H9 (cell line): ENCODE measurements around the gene MFSD1. TPM values are rescaled to one million over a fixed set of nuclear protein-coding genes. Genes with fewer than 3 reads are reported as not detected.

Experiments
- DNase-seq: peaks from one replicate; pipeline ENCODE4 v3.0.0-alpha.2; 2017
- H2AFZ ChIP-seq: one replicate; pipeline ENCODE4 v1.6.1; 2013; ENCODE audit warnings: mild to moderate bottlenecking, low read length, control low read depth, moderate library complexity
- H2AK5ac ChIP-seq: 2 replicates; pipeline ENCODE4 v1.6.1; 2013; ENCODE audit warnings: low read length, control low read depth, mixed read lengths; ENCODE audit not compliant: insufficient read length
- H2BK120ac ChIP-seq: one replicate; pipeline ENCODE4 v1.6.1; 2013; ENCODE audit warnings: low read depth, mild to moderate bottlenecking, low read length, control low read depth, inconsistent platforms; ENCODE audit not compliant: poor library complexity, severe bottlenecking
- H2BK12ac ChIP-seq: 2 replicates; pipeline ENCODE4 v1.6.1; 2013; ENCODE audit warnings: low read length, control low read depth, mixed read lengths, low read depth; ENCODE audit not compliant: insufficient read length
- H2BK15ac ChIP-seq: 2 replicates; pipeline ENCODE4 v1.6.1; 2013; ENCODE audit warnings: low read depth, low read length, control low read depth
- H2BK20ac ChIP-seq: one replicate; pipeline ENCODE4 v1.6.1; 2013; ENCODE audit warnings: low read depth, mild to moderate bottlenecking, low read length, control low read depth, inconsistent platforms; ENCODE audit not compliant: poor library complexity, severe bottlenecking
- H2BK5ac ChIP-seq: 2 replicates; pipeline ENCODE4 v1.6.1; 2013; ENCODE audit warnings: low read length, control low read depth, mixed read lengths; ENCODE audit not compliant: insufficient read length
- H3K14ac ChIP-seq: 2 replicates; pipeline ENCODE4 v1.6.1; 2013; ENCODE audit warnings: low read length, control low read depth; ENCODE audit not compliant: insufficient read depth
- H3K18ac ChIP-seq: 2 replicates; pipeline ENCODE4 v1.6.1; 2013; ENCODE audit warnings: low read depth, mild to moderate bottlenecking, mixed read lengths, low read length, control low read depth; ENCODE audit not compliant: insufficient read length
- H3K23ac ChIP-seq: 2 replicates; pipeline ENCODE4 v1.6.1; 2013; ENCODE audit warnings: low read length, control low read depth, mixed read lengths, low read depth; ENCODE audit not compliant: insufficient read length
- H3K23me2 ChIP-seq: 2 replicates; pipeline ENCODE4 v1.6.1; 2013; ENCODE audit warnings: low read depth, mild to moderate bottlenecking, mixed read lengths, low read length, control low read depth; ENCODE audit not compliant: insufficient read length, poor library complexity, severe bottlenecking
- H3K27ac ChIP-seq: 2 replicates; pipeline ENCODE4 v1.5.1; 2013; ENCODE audit warnings: low read length, control low read depth, mixed read lengths, low read depth; ENCODE audit not compliant: insufficient read length
- H3K27me3 ChIP-seq: 2 replicates; pipeline ENCODE4 v1.6.1; 2013; ENCODE audit warnings: low read length, control low read depth, inconsistent platforms; ENCODE audit not compliant: insufficient read depth
- H3K4ac ChIP-seq: 2 replicates; pipeline ENCODE4 v1.6.1; 2013; ENCODE audit warnings: low read depth, mild to moderate bottlenecking, control low read depth, inconsistent platforms, low read length, moderate library complexity
- H3K4me1 ChIP-seq: 2 replicates; pipeline ENCODE4 v1.6.1; 2013; ENCODE audit warnings: low read length, control low read depth, inconsistent platforms; ENCODE audit not compliant: insufficient read depth
- H3K4me2 ChIP-seq: 2 replicates; pipeline ENCODE4 v1.6.1; 2013; ENCODE audit warnings: low read length, control low read depth, mixed read lengths; ENCODE audit not compliant: insufficient read length, insufficient read depth
- H3K56ac ChIP-seq: 2 replicates; pipeline ENCODE4 v1.6.1; 2013; ENCODE audit warnings: low read depth, mild to moderate bottlenecking, mixed read lengths, low read length, control low read depth; ENCODE audit not compliant: insufficient read length
- H3K79me1 ChIP-seq: 2 replicates; pipeline ENCODE4 v1.6.1; 2013; ENCODE audit warnings: low read depth, mild to moderate bottlenecking, moderate library complexity, low read length, control low read depth, inconsistent platforms; ENCODE audit not compliant: insufficient read depth, poor library complexity, severe bottlenecking
- H3K79me2 ChIP-seq: 2 replicates; pipeline ENCODE4 v1.6.1; 2013; ENCODE audit warnings: low read length, control low read depth, inconsistent platforms; ENCODE audit not compliant: insufficient read depth
- H3K9ac ChIP-seq: 2 replicates; pipeline ENCODE4 v1.6.1; 2013; ENCODE audit warnings: low read length, control low read depth, mixed read lengths; ENCODE audit not compliant: insufficient read length; ENCODE audit errors: extremely low read depth
- H3K9me3 ChIP-seq: one replicate; pipeline ENCODE4 v1.6.1; 2013; ENCODE audit warnings: low read depth, low read length, inconsistent platforms; ENCODE audit not compliant: control insufficient read depth
- H3T11ph ChIP-seq: one replicate; pipeline ENCODE4 v1.6.1; 2013; ENCODE audit warnings: mild to moderate bottlenecking, low read length, control low read depth, inconsistent platforms
- H4K20me1 ChIP-seq: one replicate; pipeline ENCODE4 v1.6.1; 2013; ENCODE audit not compliant: control insufficient read depth, insufficient read length, insufficient read depth
- H4K5ac ChIP-seq: 2 replicates; pipeline ENCODE4 v1.6.1; 2013; ENCODE audit warnings: low read depth, mild to moderate bottlenecking, mixed read lengths, low read length, control low read depth; ENCODE audit not compliant: insufficient read length
- H4K8ac ChIP-seq: replicated peaks from 2 replicates; pipeline ENCODE4 v1.6.1; 2013; ENCODE audit warnings: low read length, control low read depth, mixed read lengths, low read depth; ENCODE audit not compliant: insufficient read length
- H4K91ac ChIP-seq: 2 replicates; pipeline ENCODE4 v1.6.1; 2013; ENCODE audit warnings: low read depth, mild to moderate bottlenecking, moderate library complexity, mixed read lengths, low read length, control low read depth; ENCODE audit not compliant: insufficient read length
- H3K27ac Mint-ChIP-seq, 3 experiments: 2 replicates in 2 of 3; 3 replicates in 1 of 3; pipeline ENCODE4 v1.8.0; 2020 to 2021; ENCODE audit warnings: mixed read lengths in 3 of 3, mild to moderate bottlenecking in 1 of 3, moderate library complexity in 1 of 3
- H3K27me3 Mint-ChIP-seq: 2 replicates; pipeline ENCODE4 v1.8.0; 2021; ENCODE audit warnings: low read depth, mild to moderate bottlenecking, moderate library complexity, mixed read lengths
- H3K36me3 Mint-ChIP-seq, 3 experiments: 2 replicates in 2 of 3; 3 replicates in 1 of 3; pipeline ENCODE4 v1.8.0; 2020 to 2021; ENCODE audit warnings: low read depth in 3 of 3, mixed read lengths in 3 of 3; ENCODE audit not compliant: insufficient read depth in 1 of 3
- H3K4me1 Mint-ChIP-seq, 2 experiments: 2 replicates each; pipeline ENCODE4 v1.8.0; 2020; ENCODE audit warnings: mixed read lengths in 2 of 2
- H3K4me3 Mint-ChIP-seq, 2 experiments: 2 replicates in 1 of 2; 3 replicates in 1 of 2; pipeline ENCODE4 v1.8.0; 2020 to 2021; ENCODE audit warnings: mild to moderate bottlenecking in 2 of 2, mixed read lengths in 2 of 2, moderate library complexity in 1 of 2
- H3K9me3 Mint-ChIP-seq, 2 experiments: 2 replicates in 1 of 2; 3 replicates in 1 of 2; pipeline ENCODE4 v1.8.0; 2020; ENCODE audit warnings: mild to moderate bottlenecking in 2 of 2, mixed read lengths in 2 of 2, moderate library complexity in 1 of 2
- CTCF ChIP-seq: fragments of 200-600 bp; sonication (generic); conservative IDR thresholded peaks from 3 replicates; pipeline ENCODE4 v1.8.0; 2021; ENCODE audit warnings: antibody characterized with exemption, mild to moderate bottlenecking
- WGBS: extraction: QIAGEN DNeasy Blood & Tissue Kit; methylation state at CpG from one replicate; pipeline ENCODE4 v1.1.7; 2013; ENCODE audit warnings: missing lambda C conversion rate, low lambda C conversion rate, mixed read lengths; ENCODE audit not compliant: insufficient read length; ENCODE audit errors: extremely low coverage; 5-methylcytosine and 5-hydroxymethylcytosine counted together
- total RNA-seq: library from RNA; stranded (reverse); gene quantifications from 2 replicates; pipeline ENCODE4 v1.2.1, GENCODE V29; 2021

The MFSD1 gene
- total RNA-seq, 1 experiment from 2014 or later, result 9.5 TPM

GRCh38 chr3:158773845-158774830, 27.7 kb upstream of the MFSD1 start:
- H3T11ph ChIP-seq, result no peak overlapping the region
- H3K18ac ChIP-seq, result no peak overlapping the region
- no peaks in the 10 kb centered on the region for H3K27me3 ChIP-seq
- no peak; the same call in 2 of the 3 replicates for TF ChIP-seq CTCF
- H2BK15ac ChIP-seq, result no peak overlapping the region
- Mint-ChIP-seq H3K4me3 (no peak overlapping the region), H3K27ac (no peak overlapping the region), H3K4me1 (peaks cover 9% of the 10 kb centered on the region in 2 experiments; a peak in 3 of 4 replicates), H3K9me3 (no peaks in the 10 kb centered on the region), H3K27me3 (no peaks in the 10 kb centered on the region; the same call in 1 of the 2 replicates), H3K36me3 (no peaks in the 10 kb centered on the region)
- no peak overlapping the region for H3K27ac ChIP-seq
- H2AFZ ChIP-seq, result no peak overlapping the region
- H4K91ac ChIP-seq, result no peak overlapping the region
- no peak overlapping the region for H3K4me2 ChIP-seq
- no peak overlapping the region for H3K14ac ChIP-seq
- no peaks in the 10 kb centered on the region for H4K20me1 ChIP-seq
- H3K4me1 ChIP-seq, result no peaks in the 10 kb centered on the region
- H3K9me3 ChIP-seq, result no peaks in the 10 kb centered on the region
- no peak overlapping the region for H3K23ac ChIP-seq
- no peaks in the 10 kb centered on the region for H3K79me1 ChIP-seq
- no peak overlapping the region for H2BK120ac ChIP-seq
- no CpG with 5 or more reads among the region's 7 CpGs for WGBS
- H2AK5ac ChIP-seq, result no peak overlapping the region
- no peak overlapping the region for H4K8ac ChIP-seq
- no peaks in the 10 kb centered on the region for H3K79me2 ChIP-seq
- DNase-seq, result no peak
- H3K4ac ChIP-seq, result no peak overlapping the region
- H3K23me2 ChIP-seq, result no peaks in the 10 kb centered on the region
- H2BK20ac ChIP-seq, result no peak overlapping the region
- H3K56ac ChIP-seq, result no peak overlapping the region
- no peak overlapping the region for H3K9ac ChIP-seq
- no peak overlapping the region for H2BK5ac ChIP-seq
- H4K5ac ChIP-seq, result no peak overlapping the region
- H2BK12ac ChIP-seq, result no peak overlapping the region
